GM19025 (cell line): ENCODE data around the gene SLC4A1AP.

Source experiments
- ATAC-seq: cut with Tn5 transposase; IDR thresholded peaks from one replicate; pipeline ENCODE4 v1.9.1; 2021; ENCODE audit warnings: mild to moderate bottlenecking, low read depth, moderate library complexity; ENCODE audit not compliant: unreplicated experiment

Gene SLC4A1AP

DNA sequence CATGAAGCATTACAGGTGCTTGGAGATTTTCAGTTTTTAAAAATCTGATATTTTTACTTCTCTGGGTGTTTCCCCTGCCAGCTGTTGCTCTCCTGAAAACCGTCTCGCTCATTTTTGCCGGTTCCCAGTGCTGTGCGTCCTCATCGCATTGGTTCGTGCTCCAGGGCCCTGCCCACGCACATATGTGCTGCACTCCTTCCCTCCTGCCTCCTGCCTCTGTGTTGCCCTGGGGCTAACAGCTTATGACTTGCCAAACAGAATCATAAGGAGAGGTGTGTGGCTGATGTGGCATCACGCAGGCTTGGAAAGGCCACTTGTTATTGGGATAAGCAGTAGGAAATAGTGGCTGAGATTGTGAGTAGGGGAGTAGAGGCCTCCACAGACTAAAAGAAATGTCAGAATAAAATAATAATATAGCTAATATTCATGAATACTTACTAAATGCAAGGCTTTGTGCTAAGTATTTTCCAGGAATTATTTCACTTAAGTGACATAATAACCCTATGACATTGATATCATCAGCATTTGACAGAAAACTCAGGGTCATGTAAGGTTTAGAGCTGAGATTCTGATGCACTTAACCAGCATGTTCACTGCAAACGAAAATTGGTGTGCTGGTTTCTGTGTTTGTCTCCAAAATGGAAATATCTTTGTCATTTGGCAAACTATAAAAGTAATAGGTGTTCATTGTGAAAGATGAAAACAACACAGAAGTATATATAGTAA lies 53.5 kb downstream of the SLC4A1AP start:
- no peak for ATAC-seq

- no peak for ATAC-seq
Observed at GRCh38 chr2:27720004-27720551, 56.4 kb downstream of the SLC4A1AP start.

GRCh38 chr2:27721335-27721734 lies 57.6 kb downstream of the SLC4A1AP start:
- no peak for ATAC-seq

GRCh38 chr2:27721884-27722485 lies 58.3 kb downstream of the SLC4A1AP start:
- no peak for ATAC-seq

- ATAC-seq = no peak
Observed at GRCh38 chr2:27723372-27724144, 59.9 kb downstream of the SLC4A1AP start.

- no peak for ATAC-seq
Observed at GRCh38 chr2:27724191-27724590, 60.5 kb downstream of the SLC4A1AP start.

- no peak for ATAC-seq
Observed at GRCh38 chr2:27724905-27725701, 61.4 kb downstream of the SLC4A1AP start.

DNA sequence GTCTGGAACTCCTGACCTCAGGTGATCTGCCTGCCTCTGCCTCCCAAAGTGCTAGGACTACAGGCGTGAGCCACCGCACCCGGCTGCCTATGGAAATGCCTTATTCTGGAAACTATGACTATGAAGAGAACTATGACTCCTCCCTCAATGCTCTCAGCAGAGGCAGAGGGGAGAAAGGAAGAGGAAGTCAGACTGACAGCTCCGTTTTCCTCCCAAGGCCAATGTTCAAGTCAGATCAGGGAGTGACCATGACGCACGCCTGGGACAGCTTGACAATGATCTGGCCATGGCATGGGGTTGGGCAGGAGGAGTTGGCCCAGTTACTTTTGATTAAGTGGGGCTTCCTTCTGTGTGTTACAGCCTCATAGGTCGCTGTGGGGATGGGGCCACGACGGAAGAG lies 63.6 kb downstream of the SLC4A1AP start:
- ATAC-seq = no peak

DNA sequence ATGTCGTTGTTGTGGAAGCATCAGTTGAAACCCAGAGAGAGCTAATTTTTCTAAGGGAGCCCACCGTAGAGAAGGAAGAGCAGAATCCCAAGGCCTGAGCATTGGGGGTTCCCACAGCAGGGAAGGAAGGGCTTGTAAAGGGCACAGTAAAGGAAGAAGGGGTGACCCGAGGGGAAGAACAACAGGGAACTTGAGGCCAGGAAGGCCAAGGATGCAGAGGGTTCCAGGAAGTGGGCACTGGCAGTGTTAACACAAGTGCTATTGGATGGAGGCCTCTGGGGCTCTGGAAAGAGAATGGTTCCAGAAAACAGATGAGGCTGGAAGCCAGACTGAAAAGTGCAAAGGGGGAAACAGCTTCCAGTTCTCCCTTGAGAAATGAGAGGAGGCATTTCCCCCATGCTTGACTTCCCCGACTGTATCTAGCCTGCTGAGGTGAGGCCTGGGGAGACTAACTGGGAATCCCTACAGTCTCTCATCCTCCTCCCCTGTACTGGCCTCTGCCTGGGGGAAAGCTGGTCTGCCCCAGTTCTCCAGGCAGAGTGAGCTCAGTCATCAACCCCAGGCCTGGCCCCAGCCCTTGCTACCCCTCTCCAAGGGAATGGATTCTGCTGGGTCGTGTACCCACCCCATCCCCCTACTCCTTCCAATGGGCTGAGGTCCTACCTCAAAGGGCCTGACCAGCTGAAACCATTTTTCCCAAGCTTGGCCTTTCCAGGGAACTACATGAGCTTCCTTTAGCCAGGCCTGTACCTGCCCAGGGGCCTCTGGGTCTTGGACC lies 64.6 kb downstream of the SLC4A1AP start:
- no peak for ATAC-seq

- ATAC-seq = no peak
Observed at GRCh38 chr2:27729198-27729597, 65.5 kb downstream of the SLC4A1AP start.

DNA sequence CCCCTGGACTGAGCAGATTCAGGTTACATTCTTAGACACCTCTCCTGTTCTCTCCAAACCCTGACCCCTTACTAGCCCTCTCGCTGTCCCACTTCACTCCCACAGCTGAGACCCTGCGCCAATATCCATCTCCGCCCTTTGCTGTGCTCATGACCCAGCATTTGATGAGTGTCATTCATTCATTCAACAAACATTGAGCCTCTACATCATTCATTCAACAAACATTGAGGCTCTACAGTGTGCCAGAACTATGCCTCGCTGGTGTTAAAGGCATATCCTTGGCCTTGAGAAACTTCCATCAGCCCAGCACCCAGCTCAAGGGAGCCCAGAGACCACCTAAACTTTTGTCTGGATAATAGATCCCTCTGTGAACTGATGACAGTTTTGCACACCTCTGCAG lies 65.9 kb downstream of the SLC4A1AP start:
- no peak for ATAC-seq

DNA sequence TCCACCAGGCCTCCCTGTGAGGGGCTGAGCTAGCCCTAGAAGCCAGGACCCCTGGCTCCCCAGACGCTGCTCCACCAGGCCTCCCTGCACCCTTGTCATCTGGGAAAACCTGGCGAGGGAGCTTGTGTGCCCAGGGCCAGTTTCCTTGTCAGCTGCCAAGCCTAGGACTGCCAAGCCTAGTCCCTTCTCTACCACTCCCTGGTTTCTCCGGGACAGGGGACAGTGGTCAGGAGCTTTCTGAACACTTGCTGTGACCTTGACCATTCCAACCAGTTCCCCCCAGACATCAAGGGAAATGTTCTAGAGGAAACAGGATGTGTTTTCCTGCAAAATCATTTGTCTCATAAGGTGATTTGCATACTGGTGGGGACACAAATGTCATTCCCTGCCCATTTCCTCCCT lies 66.6 kb downstream of the SLC4A1AP start:
- ATAC-seq = no peak

- no peak for ATAC-seq
Observed at GRCh38 chr2:27730980-27731691, 67.4 kb downstream of the SLC4A1AP start.

- ATAC-seq = no peak
Observed at GRCh38 chr2:27734305-27734704, 70.6 kb downstream of the SLC4A1AP start.

DNA sequence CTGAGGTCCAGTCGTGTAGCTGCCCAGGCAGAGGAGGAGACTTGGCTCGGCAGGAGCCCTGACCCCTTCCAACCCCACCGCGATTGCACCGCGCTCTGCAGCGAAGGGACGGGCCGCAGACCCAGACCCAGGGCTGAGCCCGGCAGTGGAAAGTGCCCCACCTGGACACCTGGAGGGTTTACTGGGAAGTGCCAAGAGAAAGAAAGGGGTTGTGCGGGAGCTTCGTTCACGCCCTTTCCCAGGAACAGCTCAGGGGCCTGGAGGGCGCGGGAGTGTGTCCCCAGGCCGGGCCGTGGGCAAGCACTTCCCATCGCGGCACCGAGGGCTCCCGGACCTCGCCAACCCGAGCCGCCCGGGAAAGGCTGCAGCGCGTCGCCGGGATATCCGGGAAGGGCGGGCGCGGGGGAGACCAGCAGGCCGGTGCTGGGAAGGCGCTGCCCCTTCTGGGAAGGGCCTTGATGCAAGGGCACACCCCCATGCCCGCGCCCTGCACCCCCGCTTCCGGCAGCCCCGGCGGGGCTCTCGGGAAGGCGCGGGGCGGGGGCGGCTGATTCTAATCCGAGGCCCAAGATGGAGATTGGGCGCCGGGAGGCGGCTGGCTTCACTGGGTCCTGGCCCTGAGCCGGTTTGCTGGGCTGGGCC lies 71.7 kb downstream of the SLC4A1AP start:
- no peak for ATAC-seq

- no peak for ATAC-seq
Observed at GRCh38 chr2:27736031-27736889, 72.6 kb downstream of the SLC4A1AP start.

GRCh38 chr2:27736890-27737204 lies 73.2 kb downstream of the SLC4A1AP start:
- no peak for ATAC-seq
